ENCODE results near the gene SH2D6.

GRCh38 chr2:85477884-85478283 lies 59.4 kb downstream of the SH2D6 start:
- TF ChIP-seq CTCF (IDR thresholded peaks at IDR 0.05) (no peak), POLR2A (IDR thresholded peaks at IDR 0.05) (no peak)

All from lower leg skin (tissue), 3 donors.